ENCODE results near the gene NPTN.

Gene NPTN

DNA sequence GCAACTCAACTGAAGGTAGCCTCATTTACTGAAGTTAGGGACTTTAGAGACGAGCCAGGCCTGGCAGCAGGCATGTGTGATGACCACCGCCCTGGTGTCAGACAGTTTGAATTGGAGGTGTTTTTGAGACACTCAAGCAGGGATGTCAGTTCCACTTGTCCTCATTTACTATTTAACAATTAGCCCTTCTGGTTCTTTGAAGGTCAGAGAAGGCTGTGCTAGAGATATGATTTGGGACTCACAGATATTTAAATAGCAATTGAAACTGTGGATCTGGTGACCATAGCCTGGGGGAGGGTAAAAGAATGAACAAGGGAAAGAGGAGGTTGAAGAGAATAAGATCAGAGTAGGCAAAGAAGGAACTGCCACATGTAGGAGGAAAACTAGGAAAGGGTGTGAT is 115.6 kb downstream of the NPTN start:
- TF ChIP-seq GATA2 (IDR thresholded peaks at IDR 0.05; ENCODE audit: low read depth, low read length) = no peak
- TF ChIP-seq GATA3 (IDR thresholded peaks at IDR 0.05; ENCODE audit: low read depth, low read length) = no peak

DNA sequence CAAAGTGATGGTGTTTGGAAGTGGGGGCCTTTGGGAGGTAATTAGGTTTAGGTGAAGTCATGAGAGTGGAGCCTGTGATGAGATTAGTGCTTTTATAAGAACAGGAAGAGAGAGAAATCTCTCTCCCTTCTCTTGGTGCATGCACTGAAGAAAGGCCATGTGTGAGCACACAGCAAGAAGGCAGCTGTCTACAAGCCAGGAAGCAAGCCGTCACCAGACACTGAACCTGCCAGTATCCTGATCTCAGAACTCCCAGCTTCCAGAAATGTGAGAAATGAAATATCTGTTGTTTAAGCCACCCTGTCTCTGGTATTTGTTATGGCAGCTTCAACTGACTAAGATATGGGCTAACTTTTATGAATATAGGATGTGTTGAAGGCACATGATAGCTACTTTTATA is 117.7 kb downstream of the NPTN start:
- TF ChIP-seq GATA3 (IDR thresholded peaks at IDR 0.05; ENCODE audit: low read depth, low read length) = no peak
- TF ChIP-seq GATA2 (IDR thresholded peaks at IDR 0.05; ENCODE audit: low read depth, low read length) = no peak
